Hippocampal formation (tissue), 2 donors: ENCODE results near the gene SNRPA1.
"Not testable (repeated sequence)": the region's sequence is repeated elsewhere in the genome, so short reads cannot be mapped to it uniquely, and the experiment has no call there.

Experiments
- DNase-seq, 2 donors: peaks; one replicate each; lab custom pipeline; 2025; lab: John Stamatoyannopoulos, UW

SNRPA1 gene

DNA sequence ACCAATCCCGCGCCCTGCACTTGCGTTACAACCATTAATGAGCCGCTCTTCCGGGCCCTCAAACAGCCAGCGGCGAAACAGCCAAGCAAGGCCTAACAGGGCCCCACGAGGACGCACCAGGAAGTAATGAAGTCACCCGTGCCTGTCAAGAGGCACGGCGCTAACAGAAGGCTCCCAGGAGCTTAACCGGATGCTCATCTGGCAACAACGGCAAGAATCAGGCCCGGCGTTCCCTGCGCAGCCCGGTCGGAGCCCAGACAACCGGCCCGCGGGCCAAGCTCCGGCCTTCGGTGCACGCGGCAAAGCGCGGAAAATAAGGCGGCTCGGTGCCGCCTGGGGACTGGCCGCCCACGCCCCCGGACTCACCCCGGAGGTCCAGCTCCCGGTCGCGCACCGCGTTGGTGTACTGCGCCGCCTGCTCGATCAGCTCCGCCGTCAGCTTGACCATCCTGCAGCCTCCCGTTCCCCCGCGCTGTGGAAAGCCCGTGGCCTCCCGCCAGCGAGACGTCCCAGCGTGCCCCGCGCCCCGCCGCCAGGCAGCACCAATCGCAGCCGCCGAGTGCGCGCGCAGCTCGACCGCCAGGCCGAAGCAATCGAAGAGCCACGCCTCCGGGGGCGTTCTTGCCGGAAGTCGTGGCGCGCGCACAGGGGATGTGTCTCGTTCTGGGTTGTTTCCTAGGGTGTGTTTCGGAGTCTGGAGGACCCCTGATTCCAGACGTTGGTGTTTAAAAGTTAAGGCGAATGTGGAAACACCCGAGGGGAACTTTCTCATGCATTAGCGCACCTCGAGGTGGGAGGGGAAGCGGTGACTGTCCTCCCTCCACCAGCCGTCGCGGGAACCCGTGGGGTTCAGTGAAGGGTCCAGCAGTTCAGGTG, at the start of gene SNRPA1:
TSS of gene SNRPA1 (minus strand) at position 518 of the 876 bp plus-strand sequence. CDS start at position 448, 70 bp downstream.
- DNase-seq = peak; percentile 90 to 95

DNA sequence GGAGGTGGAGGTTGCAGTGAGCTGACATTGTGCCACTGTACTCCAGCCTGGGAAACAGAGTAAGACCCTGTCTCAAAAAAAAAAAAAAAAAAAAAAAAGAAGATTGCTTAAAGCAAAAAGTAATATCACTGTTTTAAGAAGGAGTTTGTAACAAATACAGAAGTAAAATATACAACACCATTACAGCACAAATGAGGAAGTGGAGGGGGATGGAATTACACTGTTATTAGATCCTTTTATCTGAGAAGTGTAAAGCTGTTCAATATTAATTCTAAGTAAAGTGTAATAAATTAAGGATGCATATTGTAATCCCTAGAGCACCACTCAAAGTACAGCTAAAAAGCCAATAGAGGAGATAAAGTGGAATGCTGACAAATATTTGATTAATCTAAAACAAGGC, 47.0 kb upstream of the SNRPA1 start:
- no peak for DNase-seq

DNA sequence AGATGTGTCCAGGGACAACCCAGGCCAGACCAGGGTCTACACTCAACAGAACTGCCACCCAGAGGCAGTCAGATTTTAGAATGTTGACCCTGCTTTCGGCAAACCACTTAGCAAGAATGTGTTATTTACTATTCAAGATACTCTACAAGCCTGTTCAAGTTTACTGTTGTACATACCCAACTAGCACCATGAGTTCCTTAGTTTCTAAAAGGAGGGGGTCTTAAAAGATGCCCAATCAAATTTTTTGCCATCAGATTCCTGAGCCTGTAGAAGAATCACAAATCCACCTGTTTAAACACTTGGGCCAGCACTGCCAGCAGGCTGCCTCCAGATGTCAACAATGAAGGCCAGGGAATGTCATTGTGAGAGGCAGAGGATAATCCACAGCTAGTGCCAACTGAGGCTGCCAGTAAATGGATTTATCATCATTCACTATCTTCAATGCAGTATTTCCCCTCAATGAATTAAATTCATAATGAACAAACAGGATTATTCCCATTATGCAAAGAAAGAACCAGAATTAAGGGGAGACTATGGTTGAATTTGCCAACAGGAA, 43.5 kb upstream of the SNRPA1 start:
- no peak for DNase-seq

DNA sequence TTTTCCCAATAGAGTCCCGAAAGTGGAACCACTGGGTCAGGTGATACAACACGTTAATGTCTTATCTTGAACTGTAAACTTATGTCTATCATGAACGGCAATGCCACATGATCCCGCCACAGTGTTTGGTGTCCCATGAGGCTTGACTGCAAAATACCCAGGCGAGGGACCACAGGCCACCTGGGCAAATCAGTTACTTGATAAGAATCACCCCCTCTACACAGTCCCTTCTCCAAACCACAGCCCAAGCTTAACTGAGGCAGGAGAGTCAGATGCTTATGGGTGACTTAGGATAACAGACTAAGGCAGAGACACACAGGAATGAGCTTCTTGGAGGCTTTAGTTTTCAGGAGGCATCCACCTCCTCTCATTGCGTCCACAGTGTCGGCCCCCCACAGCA, 42.9 kb upstream of the SNRPA1 start:
- no peak for DNase-seq

DNA sequence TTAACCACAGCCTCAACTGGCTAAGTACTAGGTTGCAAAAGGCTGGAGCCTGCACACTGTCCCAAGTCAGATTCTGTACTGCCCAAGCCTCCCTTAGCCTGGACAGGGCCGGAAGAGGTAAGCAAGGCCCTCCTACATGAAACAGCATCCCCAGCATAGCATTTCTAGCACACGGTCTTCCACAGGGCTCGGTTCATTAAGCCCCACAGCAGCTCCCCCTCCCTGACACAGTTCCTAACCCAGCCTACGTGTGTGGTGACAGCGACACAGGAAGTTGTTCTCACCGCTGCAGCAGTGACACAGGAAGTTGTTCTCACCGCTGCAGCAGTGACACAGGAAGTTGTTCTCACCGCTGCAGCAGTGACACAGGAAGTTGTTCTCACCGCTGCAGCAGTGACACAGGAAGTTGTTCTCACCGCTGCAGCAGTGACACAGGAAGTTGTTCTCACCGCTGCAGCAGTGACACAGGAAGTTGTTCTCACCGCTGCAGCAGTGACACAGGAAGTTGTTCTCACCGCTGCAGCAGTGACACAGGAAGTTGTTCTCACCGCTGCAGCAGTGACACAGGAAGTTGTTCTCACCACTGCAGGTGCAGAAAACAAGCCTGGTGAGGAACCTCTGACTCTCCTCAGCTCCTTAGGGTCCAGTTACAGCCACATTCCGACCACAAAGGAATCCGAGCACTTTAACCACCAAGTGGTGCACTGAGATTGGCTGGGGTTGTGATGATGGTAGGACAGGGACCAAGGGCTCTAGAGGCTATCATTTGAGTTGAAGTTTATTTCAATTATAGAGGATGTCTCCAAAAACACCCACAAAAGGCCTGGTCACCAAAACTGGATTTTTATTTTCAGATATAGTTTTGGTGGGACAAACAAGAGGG, 39.1 kb upstream of the SNRPA1 start:
- not testable (repeated sequence) for DNase-seq

DNA sequence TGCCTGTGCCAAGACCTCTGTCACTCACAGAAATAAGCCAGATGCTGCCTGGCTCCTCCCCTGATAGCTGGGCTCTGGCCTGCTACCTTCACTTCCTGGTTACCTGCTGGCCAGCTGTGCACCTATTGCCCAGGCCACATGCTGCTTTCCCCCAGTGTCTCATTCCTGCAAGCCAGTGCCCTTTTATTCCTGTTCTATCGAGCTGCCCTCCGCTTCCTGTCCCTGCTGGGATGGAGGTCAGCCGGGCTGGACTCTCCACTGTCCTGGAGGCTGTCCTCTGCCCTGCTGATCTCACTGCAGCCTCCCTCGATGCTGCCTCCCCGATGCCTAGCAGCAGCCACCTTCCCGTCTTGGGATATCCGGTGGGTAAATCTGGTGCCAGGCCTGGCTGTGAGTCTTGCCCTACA, 37.0 kb upstream of the SNRPA1 start:
- DNase-seq = no peak

DNA sequence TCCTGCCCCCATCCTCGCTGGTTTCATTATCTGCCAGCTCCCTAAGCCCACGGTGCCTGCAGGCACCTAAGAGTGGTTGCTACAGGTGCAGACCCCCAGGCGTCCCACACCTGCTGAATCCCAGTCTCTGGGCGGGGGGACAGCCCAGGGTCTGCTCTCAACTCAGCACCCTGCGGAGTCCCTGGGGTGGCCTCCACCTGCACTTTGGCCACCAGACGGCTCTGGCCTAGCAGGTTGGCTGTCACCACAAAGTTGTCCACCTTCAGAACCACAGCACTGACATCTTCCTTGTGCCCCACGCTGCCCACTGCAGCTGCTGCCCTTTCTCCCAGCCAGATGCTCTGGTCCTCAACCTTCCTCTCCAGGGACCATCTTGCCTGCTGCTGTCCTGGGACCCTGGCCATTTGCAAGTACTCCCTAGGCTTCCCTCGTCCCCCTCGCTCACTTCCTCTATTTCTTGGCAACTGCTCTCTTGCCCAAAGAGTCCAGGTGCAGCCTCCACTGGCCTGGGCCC, 34.9 kb upstream of the SNRPA1 start:
- DNase-seq = no peak

DNA sequence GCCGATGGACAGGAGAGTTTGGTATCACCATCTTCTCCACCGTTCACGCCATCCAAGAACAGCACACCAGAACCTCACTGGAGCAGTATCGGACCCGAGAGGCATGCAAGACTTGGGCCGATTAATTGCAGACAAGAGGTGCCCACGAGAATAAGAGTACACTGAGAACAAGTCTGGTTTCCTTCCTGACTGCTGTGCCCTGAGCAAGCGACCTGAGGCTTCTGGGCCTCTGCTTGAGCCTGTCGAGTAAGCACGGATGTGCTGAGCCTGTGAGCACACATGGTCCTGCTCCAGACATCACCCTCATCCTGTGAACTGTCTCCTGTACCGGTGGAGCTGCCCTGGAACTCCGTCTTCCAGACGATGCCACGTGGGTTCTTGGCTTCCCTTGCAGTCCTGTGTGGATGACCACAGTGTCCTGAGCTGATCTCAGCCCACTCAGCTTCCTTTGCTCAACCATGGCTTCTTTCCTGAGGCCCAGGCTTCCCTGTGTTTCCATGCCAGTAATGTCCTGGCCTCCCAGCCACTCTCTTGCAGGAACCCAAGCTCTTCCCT, 34.3 kb upstream of the SNRPA1 start:
- no peak for DNase-seq

DNA sequence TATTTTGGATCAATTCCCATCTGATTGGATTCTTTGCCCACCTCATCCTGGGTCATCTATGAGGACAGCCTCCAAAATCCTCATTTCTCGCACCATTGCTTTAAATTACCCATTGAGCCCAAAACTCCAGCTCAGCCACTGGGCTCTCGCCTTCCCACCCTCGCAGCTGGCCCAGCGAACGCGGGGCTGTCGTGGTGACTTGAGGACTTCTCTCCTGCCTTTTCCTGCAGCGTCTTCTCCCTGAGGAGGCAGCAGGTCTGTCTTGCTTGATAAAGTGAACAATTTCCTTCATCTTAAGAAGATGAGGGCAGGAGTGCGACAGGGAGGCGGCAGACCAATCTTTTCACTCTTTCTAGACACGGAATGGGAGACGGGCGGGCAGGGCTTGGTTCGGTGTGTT, 33.0 kb upstream of the SNRPA1 start:
- DNase-seq = no peak

DNA sequence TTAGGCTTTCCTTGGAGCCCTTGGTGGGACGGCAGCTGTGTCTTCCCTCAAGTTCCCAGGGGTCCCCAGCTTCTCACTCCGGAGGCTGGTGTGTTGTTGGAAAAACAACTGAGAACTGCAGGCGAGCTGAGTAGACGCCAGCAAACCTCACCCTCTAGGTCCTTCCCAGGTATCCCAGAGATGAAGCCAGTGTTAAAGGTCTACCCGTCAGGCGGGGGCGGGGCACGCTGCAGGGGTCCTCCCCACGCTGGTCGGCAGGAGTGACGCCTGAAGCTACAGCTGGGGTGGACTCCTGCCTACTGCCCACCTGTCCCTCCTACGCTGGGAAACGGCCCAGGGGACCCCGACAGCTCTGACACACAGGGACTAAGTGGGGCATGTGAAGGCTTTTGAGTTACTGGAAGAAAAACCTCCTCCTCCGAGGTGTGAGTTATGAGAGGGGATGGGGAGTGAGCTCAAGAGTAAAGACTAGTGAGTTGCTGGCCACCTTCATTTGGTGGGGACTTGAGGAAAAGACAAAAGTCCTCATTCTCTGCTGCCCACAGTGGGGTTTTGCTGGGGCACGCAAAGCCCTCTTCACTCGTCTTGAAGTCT, 32.2 kb upstream of the SNRPA1 start:
- no peak for DNase-seq

DNA sequence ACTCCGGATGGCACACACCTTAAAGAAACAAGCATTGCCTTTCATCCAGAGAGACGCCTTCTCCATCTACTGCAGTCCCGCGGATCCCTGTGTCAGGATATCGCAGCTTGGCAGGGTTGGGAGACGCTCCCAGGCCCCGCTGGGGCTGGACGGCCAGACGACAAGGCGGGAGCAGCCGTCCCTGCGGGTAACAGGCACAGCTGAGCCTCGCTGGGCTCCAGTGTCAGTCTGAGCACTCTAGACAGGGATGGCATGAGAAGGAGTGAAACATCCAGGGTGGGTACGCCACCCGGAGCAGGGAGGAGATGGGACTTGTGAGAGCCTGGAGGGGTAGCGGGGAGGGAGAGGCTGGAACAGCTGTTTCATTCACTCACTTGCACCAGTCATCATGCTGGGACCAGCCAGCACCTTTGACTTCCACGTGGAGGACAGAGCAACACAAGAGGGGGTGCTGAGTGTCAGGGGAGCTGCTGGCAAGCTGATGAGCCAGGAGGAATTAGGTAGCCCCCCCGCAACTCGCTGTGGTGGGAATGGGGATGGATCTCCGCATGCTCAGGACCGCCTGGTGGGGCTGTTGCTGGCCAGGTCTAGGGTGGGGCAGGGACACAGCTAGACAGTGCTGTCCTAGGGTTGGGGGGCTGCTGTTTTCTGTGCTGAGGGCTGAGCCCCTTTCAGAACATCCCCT, 31.6 kb upstream of the SNRPA1 start:
- no peak for DNase-seq

DNA sequence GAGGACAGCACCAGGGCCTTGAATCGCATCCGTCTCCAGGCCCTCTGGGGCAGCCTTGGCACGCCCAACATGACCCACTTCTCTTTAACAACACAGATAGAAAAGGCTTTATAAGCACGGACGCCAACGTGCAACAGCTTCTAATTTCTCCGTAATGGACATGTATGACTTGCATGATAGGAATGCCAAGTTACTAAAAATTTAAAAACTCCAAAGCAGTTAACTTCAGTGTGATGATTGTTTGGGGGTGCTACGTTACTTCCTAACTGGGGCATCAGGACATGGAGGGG, 30.9 kb upstream of the SNRPA1 start:
- no peak for DNase-seq

DNA sequence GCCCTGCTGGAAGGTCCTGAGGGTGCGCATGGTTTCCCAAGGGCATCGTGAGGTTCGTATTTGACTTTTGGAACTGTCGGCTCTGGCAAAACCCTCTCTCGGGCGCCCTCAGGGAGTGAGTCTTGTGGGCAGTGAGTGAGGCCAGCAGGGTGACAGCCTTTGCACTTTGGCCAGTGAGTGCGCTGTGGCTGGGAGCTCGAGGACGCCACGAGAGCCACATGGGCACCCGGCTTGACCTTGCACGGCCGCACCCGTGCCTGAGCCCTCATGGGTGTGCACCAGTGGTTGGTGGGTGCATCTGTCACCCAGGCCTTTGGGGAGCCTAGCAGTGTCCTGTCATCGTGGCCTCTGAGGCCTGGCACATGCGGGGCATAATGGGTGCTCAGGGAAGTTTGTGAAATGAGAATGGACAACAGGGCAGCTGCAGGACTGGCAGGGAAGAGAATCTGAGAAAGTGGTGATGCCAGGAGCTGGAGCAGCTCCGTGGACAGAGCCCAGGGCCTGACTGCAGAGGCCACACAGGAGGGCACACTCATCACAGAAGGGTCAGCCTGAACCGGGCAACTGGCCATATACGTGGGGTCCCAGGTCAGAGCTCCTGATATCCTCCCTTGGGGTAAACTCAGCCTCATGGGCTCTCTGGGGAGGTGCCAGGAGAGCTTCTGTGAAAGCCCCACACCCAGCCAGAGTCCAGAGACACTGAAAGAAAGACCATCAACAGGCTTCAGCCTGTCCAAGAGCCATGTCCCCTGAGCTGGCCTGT, 30.4 kb upstream of the SNRPA1 start:
- no peak for DNase-seq

DNA sequence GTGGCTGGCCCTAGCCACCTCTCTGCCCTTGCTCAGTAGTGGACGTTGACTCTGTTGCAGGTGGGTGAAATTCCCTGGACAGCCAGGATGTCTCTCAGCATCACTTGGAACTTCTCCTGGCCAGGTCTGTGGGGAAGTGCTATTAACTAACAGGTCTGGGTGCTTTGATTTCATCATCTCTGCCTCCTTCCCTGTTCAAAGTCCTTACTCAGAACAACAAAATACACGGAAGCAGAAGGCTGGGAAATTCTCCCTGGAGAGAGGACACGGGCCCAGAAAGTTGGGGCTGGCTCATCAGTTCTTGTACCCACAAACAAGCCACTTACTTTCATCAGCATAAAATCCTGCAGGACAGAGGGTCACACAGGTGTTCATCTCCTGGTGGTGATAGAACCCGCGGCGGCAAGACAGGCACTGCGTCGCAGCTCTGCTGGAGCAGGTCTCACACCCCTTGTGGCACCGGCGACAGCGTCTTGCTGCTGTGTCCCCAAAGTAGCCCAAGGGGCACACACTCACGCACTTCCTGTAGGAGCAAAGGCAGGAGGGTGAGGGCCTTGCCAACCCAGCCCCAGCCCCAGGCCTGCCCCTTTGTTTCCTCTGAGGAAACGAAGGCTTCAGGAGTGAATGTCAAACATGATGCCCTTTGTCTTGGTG, 29.6 kb upstream of the SNRPA1 start:
- DNase-seq = no peak

DNA sequence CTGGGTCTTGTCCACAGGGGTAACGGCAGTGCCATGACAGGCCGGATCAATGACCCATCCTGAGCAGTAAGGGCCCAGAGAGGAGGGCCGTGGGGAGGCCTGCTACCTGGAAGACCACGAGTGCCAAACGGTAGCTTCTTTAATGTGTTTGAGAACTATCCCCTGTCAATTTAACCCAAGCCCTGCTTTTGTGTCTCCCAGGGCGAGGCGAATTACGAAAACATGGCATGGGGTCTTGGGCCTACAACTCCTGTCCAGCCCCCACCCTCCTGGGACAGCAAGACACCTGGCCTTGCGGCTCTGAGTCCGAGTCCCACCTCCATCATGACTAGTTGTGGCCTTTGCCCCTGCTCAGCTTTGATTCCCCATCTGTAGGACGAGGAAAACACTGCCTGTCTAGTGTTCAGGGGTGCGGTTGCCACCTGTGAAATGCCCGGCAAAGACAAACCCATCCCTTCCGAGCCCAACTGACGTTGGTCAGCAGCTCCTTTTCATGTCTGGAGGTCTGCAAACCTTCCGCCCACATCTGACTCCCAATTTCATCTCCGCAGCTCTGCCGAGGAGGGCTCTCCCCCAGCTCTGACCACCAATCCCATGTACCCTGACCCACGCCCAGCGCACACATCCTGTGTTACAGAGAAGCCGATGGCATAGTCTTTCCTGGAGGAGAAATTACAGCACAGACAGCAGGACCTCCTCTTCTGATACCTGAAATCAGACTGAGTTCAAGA, 28.9 kb upstream of the SNRPA1 start:
- DNase-seq = no peak

DNA sequence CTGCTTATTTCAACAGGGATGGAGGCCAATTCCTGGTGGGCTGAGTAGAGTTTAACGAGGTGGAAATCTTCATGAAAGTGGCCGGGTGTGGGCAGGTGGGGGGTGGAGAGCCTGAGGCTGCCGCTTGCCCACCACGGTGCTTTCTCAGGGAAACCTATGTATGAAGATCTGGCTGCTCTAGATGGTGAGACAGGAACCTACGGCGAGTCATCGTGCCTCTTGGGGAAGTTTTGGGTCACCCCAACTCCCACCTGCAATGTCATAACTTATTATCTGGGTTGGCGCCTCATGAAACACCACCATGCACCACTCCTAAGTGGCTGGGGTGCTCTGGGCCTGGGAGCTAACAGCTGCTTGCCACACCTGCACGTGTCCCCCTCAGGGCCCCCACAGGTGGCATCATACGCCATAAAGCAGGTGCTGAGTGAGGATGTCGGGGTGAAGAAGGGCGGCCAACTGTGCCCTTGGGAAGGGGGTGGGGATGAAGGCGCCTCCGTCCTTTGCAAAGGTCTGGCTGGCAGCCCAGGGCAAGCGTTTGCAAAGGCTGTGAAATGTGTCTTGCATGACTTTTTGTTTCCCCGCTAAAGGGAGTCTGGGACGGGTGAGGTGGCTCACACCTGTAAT, 27.9 kb upstream of the SNRPA1 start:
- DNase-seq = no peak

DNA sequence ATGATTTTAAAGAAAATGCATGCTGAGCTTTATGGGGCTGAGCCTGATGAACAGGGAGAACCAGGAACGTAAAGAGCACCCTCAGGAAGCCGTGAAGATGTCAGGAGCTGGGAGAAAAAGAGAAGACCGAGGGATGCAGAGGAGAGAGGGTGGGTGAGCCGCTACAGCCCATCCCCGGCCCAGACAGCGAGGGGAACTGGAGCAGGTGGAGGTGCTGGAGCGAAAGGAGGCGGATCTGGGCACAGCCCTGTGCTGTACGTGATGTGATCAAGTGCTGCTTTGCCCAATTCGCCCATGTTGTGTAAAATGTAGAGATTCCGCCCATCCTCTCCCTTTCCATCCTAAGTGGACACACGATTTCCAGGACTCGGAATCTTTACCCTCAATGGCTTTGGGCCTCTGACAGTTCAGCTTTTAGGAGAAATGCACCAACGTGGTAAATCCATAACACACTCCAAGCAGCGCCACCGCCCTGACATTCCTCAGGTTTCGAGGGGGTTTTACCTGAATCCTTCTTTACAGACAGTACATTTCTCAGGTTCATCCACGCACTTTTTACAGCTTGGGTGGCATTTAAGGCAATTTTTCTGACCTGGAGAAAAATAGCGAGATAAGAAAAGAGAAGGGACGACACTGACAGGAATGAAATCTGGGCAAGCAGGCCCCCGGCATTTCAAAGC, 27.1 kb upstream of the SNRPA1 start:
- DNase-seq = no peak

DNA sequence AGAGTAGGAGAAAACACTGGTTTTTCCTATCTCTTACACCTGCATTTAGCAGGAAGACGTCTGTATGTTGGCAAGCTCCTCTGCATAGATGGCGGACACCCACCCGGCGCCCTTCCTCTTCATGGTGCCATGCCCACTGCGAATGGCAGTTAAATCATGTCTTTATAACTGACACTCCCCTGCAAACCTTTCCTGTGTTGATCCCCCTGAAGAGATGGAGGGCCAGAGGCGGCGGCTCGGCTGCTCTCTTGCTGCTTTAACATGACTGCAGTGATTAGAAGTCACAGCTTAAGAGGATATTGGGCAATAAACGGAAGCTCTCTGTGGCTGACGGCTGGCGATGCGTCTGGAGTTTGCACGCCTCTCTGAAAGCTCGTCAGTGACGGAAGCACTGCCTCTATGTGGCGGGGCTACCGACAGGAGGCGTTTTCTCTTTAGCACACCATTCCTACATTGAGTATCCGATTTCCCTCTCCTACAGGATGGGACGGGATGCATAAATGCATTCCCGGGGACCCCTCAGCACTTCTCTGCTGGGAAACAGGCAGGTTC, 25.5 kb upstream of the SNRPA1 start:
- no peak for DNase-seq
